Measurements from ENCODE around the gene SSR4. TPM values are rescaled to one million over a fixed set of nuclear protein-coding genes. Genes with fewer than 3 reads are reported as not detected.

Gene SSR4
- total RNA-seq, 1 experiment from 2014 or later = 203 TPM

GRCh38 chrX:153784325-153784967, 10.0 kb upstream of the SSR4 start (continued):
- TF ChIP-seq ZNF532 (CRISPR knock-in tag; IDR thresholded peaks at IDR 0.05; ENCODE audit: borderline replicate concordance) (no peak), TEAD1 (CRISPR knock-in tag; IDR thresholded peaks at IDR 0.05) (no peak), NFE2L1 (CRISPR knock-in tag; IDR thresholded peaks at IDR 0.05) (no peak), ETV6 (CRISPR knock-in tag; IDR thresholded peaks at IDR 0.05) (no peak)

DNA sequence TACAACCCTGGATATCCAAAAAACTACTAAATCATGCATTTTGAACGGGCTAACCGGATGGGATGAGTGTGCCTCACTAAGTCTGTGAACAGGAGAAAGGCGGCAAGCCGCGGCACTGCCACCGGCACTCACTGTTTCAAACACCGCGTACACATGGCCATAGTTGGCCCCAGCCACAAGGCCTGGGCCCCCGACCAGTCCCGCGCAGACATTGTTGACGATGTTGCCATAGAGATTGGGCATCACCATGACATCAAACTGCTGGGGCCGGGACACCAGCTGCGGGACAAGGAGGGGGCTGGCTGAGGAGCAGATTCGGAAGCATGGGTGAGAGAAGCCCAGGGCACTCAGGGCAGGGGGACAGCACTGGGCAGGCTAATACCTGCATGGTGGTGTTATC, 7.8 kb upstream of the SSR4 start:
- DNase-seq (ENCODE audit: low spot score) = no peak
- no peak for ATAC-seq
- H3K27me3 Mint-ChIP-seq (ENCODE audit: low read depth) = no peaks in the 10 kb centered on the region
- H3K4me3 Mint-ChIP-seq = no peak overlapping the region
- POLR2A ChIA-PET = interaction anchor here (0.6 kb wide), 1 partner anchor 212 kb away, joined by 8 read pairs; no protein-coding TSS in a partner anchor
- CTCF ChIA-PET = no interaction called here
- no peak overlapping the region for H3K27ac Mint-ChIP-seq
- no peaks in the 10 kb centered on the region for H3K4me1 Mint-ChIP-seq
- H3K9me3 Mint-ChIP-seq = no peaks in the 10 kb centered on the region
- peaks cover 3% of the 10 kb centered on the region for H3K36me3 Mint-ChIP-seq
- TF ChIP-seq ZNF281 (CRISPR knock-in tag; IDR thresholded peaks at IDR 0.05) (no peak), USF2 (CRISPR knock-in tag; IDR thresholded peaks at IDR 0.05) (no peak), CREB1 (CRISPR knock-in tag; IDR thresholded peaks at IDR 0.05) (no peak), OVOL2 (CRISPR knock-in tag; IDR thresholded peaks at IDR 0.05; ENCODE audit: borderline replicate concordance) (no peak)
- TF ChIP-seq, protein P1, sequence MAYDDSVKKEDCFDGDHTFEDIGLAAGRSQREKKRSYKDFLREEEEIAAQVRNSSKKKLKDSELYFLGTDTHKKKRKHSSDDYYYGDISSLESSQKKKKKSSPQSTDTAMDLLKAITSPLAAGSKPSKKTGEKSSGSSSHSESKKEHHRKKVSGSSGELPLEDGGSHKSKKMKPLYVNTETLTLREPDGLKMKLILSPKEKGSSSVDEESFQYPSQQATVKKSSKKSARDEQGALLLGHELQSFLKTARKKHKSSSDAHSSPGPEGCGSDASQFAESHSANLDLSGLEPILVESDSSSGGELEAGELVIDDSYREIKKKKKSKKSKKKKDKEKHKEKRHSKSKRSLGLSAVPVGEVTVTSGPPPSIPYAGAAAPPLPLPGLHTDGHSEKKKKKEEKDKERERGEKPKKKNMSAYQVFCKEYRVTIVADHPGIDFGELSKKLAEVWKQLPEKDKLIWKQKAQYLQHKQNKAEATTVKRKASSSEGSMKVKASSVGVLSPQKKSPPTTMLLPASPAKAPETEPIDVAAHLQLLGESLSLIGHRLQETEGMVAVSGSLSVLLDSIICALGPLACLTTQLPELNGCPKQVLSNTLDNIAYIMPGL (CRISPR knock-in tag; IDR thresholded peaks at IDR 0.05) = no peak
- TF ChIP-seq, protein P2, sequence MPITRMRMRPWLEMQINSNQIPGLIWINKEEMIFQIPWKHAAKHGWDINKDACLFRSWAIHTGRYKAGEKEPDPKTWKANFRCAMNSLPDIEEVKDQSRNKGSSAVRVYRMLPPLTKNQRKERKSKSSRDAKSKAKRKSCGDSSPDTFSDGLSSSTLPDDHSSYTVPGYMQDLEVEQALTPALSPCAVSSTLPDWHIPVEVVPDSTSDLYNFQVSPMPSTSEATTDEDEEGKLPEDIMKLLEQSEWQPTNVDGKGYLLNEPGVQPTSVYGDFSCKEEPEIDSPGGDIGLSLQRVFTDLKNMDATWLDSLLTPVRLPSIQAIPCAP (CRISPR knock-in tag; IDR thresholded peaks at IDR 0.05) = no peak

GRCh38 chrX:153789654-153790053, 4.8 kb upstream of the SSR4 start:
- no peak overlapping the region for H3K4me3 Mint-ChIP-seq
- H3K27me3 Mint-ChIP-seq (ENCODE audit: low read depth) = no peaks in the 10 kb centered on the region
- ATAC-seq (no peak), DNase-seq (ENCODE audit: low spot score) (no peak)
- H3K4me1 Mint-ChIP-seq = peaks cover 5% of the 10 kb centered on the region
- peaks cover 3% of the 10 kb centered on the region for H3K36me3 Mint-ChIP-seq
- CTCF ChIA-PET = no interaction called here
- H3K9me3 Mint-ChIP-seq = no peaks in the 10 kb centered on the region
- no peak overlapping the region for H3K27ac Mint-ChIP-seq
- POLR2A ChIA-PET = no interaction called here
- no peak for TF ChIP-seq ELF4 (CRISPR knock-in tag; IDR thresholded peaks at IDR 0.05; ENCODE audit: low read depth)
- TF ChIP-seq, protein P3, sequence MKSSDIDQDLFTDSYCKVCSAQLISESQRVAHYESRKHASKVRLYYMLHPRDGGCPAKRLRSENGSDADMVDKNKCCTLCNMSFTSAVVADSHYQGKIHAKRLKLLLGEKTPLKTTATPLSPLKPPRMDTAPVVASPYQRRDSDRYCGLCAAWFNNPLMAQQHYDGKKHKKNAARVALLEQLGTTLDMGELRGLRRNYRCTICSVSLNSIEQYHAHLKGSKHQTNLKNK (CRISPR knock-in tag; IDR thresholded peaks at IDR 0.05) = no peak
- TF ChIP-seq PREB (CRISPR knock-in tag; IDR thresholded peaks at IDR 0.05; ENCODE audit: borderline replicate concordance) = no peak
- no peak for TF ChIP-seq TEAD1 (CRISPR knock-in tag; IDR thresholded peaks at IDR 0.05)
- TF ChIP-seq SMAD3 (CRISPR knock-in tag; IDR thresholded peaks at IDR 0.05; ENCODE audit: borderline replicate concordance) = no peak
- no peak for TF ChIP-seq ZNF423 (CRISPR knock-in tag; IDR thresholded peaks at IDR 0.05)
- no peak for TF ChIP-seq GABPB1 (CRISPR knock-in tag; IDR thresholded peaks at IDR 0.05)
- TF ChIP-seq ZBTB21 (CRISPR knock-in tag; IDR thresholded peaks at IDR 0.05; ENCODE audit: borderline replicate concordance) = no peak

Measured in WTC11 (cell line).